Activated T-helper 1 cell treated with anti-CD3 and anti-CD28 coated beads, Interleukin-12 subunit alpha, Interleukin-12 subunit beta, Interleukin-2, Interleukin-4 antibody, amounts not matched to agents 30 ng/mL and 10 ng/mL and 1 ng/mL, durations not matched to agents 14 hours and 24 hours and 36 hours (primary cell): ENCODE measurements around the gene SAMD4A. TPM values are rescaled to one million over a fixed set of nuclear protein-coding genes. Genes with fewer than 3 reads are reported as not detected.

ENCODE experiments used
- DNase-seq: peaks from one replicate; pipeline ENCODE4 v3.0.0; 2021; ENCODE audit warnings: low spot score
- H3K27ac Mint-ChIP-seq: one replicate; pipeline ENCODE4 v1.8.0; 2021; ENCODE audit warnings: mild to moderate bottlenecking, mixed read lengths
- H3K27me3 Mint-ChIP-seq: one replicate; pipeline ENCODE4 v1.8.0; 2022; ENCODE audit warnings: mild to moderate bottlenecking, moderate library complexity, mixed read lengths; ENCODE audit not compliant: insufficient read depth
- H3K36me3 Mint-ChIP-seq: one replicate; pipeline ENCODE4 v1.8.0; 2021; ENCODE audit warnings: low read depth, mixed read lengths
- H3K4me1 Mint-ChIP-seq: one replicate; pipeline ENCODE4 v1.8.0; 2021; ENCODE audit warnings: low read depth, mixed read lengths
- H3K4me3 Mint-ChIP-seq: one replicate; pipeline ENCODE4 v1.8.0; 2021; ENCODE audit warnings: mild to moderate bottlenecking, moderate library complexity, mixed read lengths
- H3K9me3 Mint-ChIP-seq: one replicate; pipeline ENCODE4 v1.8.0; 2021; ENCODE audit warnings: mixed read lengths
- intact Hi-C: fragments of 100-400 bp; cut with micrococcal nuclease; formaldehyde crosslinking; loops from one replicate; pipeline ENCODE4 v1.15.1; 2024
- total RNA-seq: library from RNA; stranded (reverse); gene quantifications from 2 replicates; pipeline ENCODE4 v1.2.3, GENCODE V29; 2022

Gene SAMD4A
- total RNA-seq, 1 donor from 2014 or later: 1.8 TPM

GRCh38 chr14:54691525-54692283, 124.8 kb downstream of the SAMD4A start:
- Mint-ChIP-seq H3K4me1 (peaks cover 9% of the 10 kb centered on the region), H3K36me3 (no peaks in the 10 kb centered on the region), H3K27me3 (peaks cover 25% of the 10 kb centered on the region), H3K27ac (no peak overlapping the region), H3K4me3 (no peak overlapping the region), H3K9me3 (no peaks in the 10 kb centered on the region)
- intact Hi-C loops: loop anchor here (1.0 kb wide), 2 partner anchors 83 to 127 kb away; no protein-coding TSS in a partner anchor
- peak; percentile 22 for DNase-seq

GRCh38 chr14:54692284-54692772, 125.4 kb downstream of the SAMD4A start:
- intact Hi-C loops: no loop called here
- DNase-seq: no peak
- H3K4me3 Mint-ChIP-seq: no peak overlapping the region
- peaks cover 23% of the 10 kb centered on the region for H3K27me3 Mint-ChIP-seq
- H3K4me1 Mint-ChIP-seq: peaks cover 9% of the 10 kb centered on the region
- no peaks in the 10 kb centered on the region for H3K9me3 Mint-ChIP-seq
- H3K27ac Mint-ChIP-seq: no peak overlapping the region
- H3K36me3 Mint-ChIP-seq: no peaks in the 10 kb centered on the region

GRCh38 chr14:54693761-54694160, 126.8 kb downstream of the SAMD4A start:
- Mint-ChIP-seq H3K27me3 (peaks cover 19% of the 10 kb centered on the region), H3K4me1 (no peaks in the 10 kb centered on the region), H3K4me3 (no peak overlapping the region), H3K36me3 (no peaks in the 10 kb centered on the region), H3K27ac (no peak overlapping the region), H3K9me3 (no peaks in the 10 kb centered on the region)
- intact Hi-C loops: no loop called here
- DNase-seq: no peak

GRCh38 chr14:54695196-54695595, 128.3 kb downstream of the SAMD4A start:
- H3K9me3 Mint-ChIP-seq: no peaks in the 10 kb centered on the region
- H3K36me3 Mint-ChIP-seq: no peaks in the 10 kb centered on the region
- no peak overlapping the region for H3K27ac Mint-ChIP-seq
- H3K4me3 Mint-ChIP-seq: no peak overlapping the region
- peaks cover 27% of the 10 kb centered on the region for H3K27me3 Mint-ChIP-seq
- no peak for DNase-seq
- H3K4me1 Mint-ChIP-seq: no peaks in the 10 kb centered on the region
- intact Hi-C loops: no loop called here

- intact Hi-C loops: no loop called here
- H3K27me3 Mint-ChIP-seq: peaks cover 43% of the 10 kb centered on the region
- H3K9me3 Mint-ChIP-seq: no peaks in the 10 kb centered on the region
- no peak overlapping the region for H3K27ac Mint-ChIP-seq
- no peak for DNase-seq
- H3K4me1 Mint-ChIP-seq: peaks cover 8% of the 10 kb centered on the region
- no peaks in the 10 kb centered on the region for H3K36me3 Mint-ChIP-seq
- no peak overlapping the region for H3K4me3 Mint-ChIP-seq
These were observed 130.1 kb downstream of the SAMD4A start for GRCh38 chr14:54697001-54697400.

- H3K9me3 Mint-ChIP-seq: no peaks in the 10 kb centered on the region
- peaks cover 8% of the 10 kb centered on the region for H3K4me1 Mint-ChIP-seq
- DNase-seq: no peak
- H3K36me3 Mint-ChIP-seq: no peaks in the 10 kb centered on the region
- no peak overlapping the region for H3K4me3 Mint-ChIP-seq
- intact Hi-C loops: no loop called here
- peaks cover 44% of the 10 kb centered on the region for H3K27me3 Mint-ChIP-seq
- no peak overlapping the region for H3K27ac Mint-ChIP-seq
These were observed 130.9 kb downstream of the SAMD4A start for GRCh38 chr14:54697803-54698202.

- no peak for DNase-seq
- peaks cover 40% of the 10 kb centered on the region for H3K27me3 Mint-ChIP-seq
- no peaks in the 10 kb centered on the region for H3K36me3 Mint-ChIP-seq
- H3K4me3 Mint-ChIP-seq: no peak overlapping the region
- no peaks in the 10 kb centered on the region for H3K9me3 Mint-ChIP-seq
- H3K27ac Mint-ChIP-seq: no peak overlapping the region
- intact Hi-C loops: no loop called here
- peaks cover 8% of the 10 kb centered on the region for H3K4me1 Mint-ChIP-seq
These were observed 131.6 kb downstream of the SAMD4A start for GRCh38 chr14:54698501-54698900.

- no peaks in the 10 kb centered on the region for H3K36me3 Mint-ChIP-seq
- H3K4me1 Mint-ChIP-seq: peaks cover 8% of the 10 kb centered on the region
- peaks cover 37% of the 10 kb centered on the region for H3K27me3 Mint-ChIP-seq
- no peak overlapping the region for H3K4me3 Mint-ChIP-seq
- H3K27ac Mint-ChIP-seq: no peak overlapping the region
- intact Hi-C loops: no loop called here
- H3K9me3 Mint-ChIP-seq: no peaks in the 10 kb centered on the region
- no peak for DNase-seq
These were observed 132.1 kb downstream of the SAMD4A start for GRCh38 chr14:54698966-54699530.

- H3K27me3 Mint-ChIP-seq: peaks cover 38% of the 10 kb centered on the region
- peaks cover 8% of the 10 kb centered on the region for H3K4me1 Mint-ChIP-seq
- no peaks in the 10 kb centered on the region for H3K9me3 Mint-ChIP-seq
- DNase-seq: no peak
- intact Hi-C loops: no loop called here
- no peak overlapping the region for H3K4me3 Mint-ChIP-seq
- no peak overlapping the region for H3K27ac Mint-ChIP-seq
- no peaks in the 10 kb centered on the region for H3K36me3 Mint-ChIP-seq
These were observed 132.8 kb downstream of the SAMD4A start for GRCh38 chr14:54699735-54700134.

- peaks cover 36% of the 10 kb centered on the region for H3K27me3 Mint-ChIP-seq
- H3K36me3 Mint-ChIP-seq: no peaks in the 10 kb centered on the region
- H3K9me3 Mint-ChIP-seq: no peaks in the 10 kb centered on the region
- H3K27ac Mint-ChIP-seq: no peak overlapping the region
- no peak overlapping the region for H3K4me3 Mint-ChIP-seq
- no peak for DNase-seq
- H3K4me1 Mint-ChIP-seq: peaks cover 8% of the 10 kb centered on the region
- intact Hi-C loops: no loop called here
These were observed 133.8 kb downstream of the SAMD4A start for GRCh38 chr14:54700717-54701116.

- H3K4me1 Mint-ChIP-seq: peaks cover 8% of the 10 kb centered on the region
- H3K27me3 Mint-ChIP-seq: peaks cover 36% of the 10 kb centered on the region
- no peak for DNase-seq
- H3K4me3 Mint-ChIP-seq: no peak overlapping the region
- H3K27ac Mint-ChIP-seq: no peak overlapping the region
- no peaks in the 10 kb centered on the region for H3K36me3 Mint-ChIP-seq
- intact Hi-C loops: no loop called here
- no peaks in the 10 kb centered on the region for H3K9me3 Mint-ChIP-seq
These were observed 135.1 kb downstream of the SAMD4A start for GRCh38 chr14:54702014-54702491.

GRCh38 chr14:54702492-54702891, 135.6 kb downstream of the SAMD4A start:
- Mint-ChIP-seq H3K4me3 (no peak overlapping the region), H3K4me1 (peaks cover 8% of the 10 kb centered on the region)

GRCh38 chr14:54703082-54703481, 136.2 kb downstream of the SAMD4A start:
- H3K9me3 Mint-ChIP-seq: no peaks in the 10 kb centered on the region
- H3K27ac Mint-ChIP-seq: no peak overlapping the region
- H3K4me1 Mint-ChIP-seq: peaks cover 8% of the 10 kb centered on the region
- H3K4me3 Mint-ChIP-seq: no peak overlapping the region
- DNase-seq: no peak
- no peaks in the 10 kb centered on the region for H3K36me3 Mint-ChIP-seq
- H3K27me3 Mint-ChIP-seq: peaks cover 36% of the 10 kb centered on the region
- intact Hi-C loops: no loop called here

More at GRCh38 chr14:54702492-54702891, 135.6 kb downstream of the SAMD4A start:
- H3K9me3 Mint-ChIP-seq: no peaks in the 10 kb centered on the region
- intact Hi-C loops: no loop called here
- H3K36me3 Mint-ChIP-seq: no peaks in the 10 kb centered on the region
- no peak overlapping the region for H3K27ac Mint-ChIP-seq
- peaks cover 36% of the 10 kb centered on the region for H3K27me3 Mint-ChIP-seq
- no peak for DNase-seq
